H1 (cell line): ENCODE results near the gene CSF3R. TPM values are rescaled to one million over a fixed set of nuclear protein-coding genes. Genes with fewer than 3 reads are reported as not detected.

ENCODE experiments used
- CTCF ChIA-PET: fragments of 300-600 bp; sonication (Branson Sonifier 250); formaldehyde crosslinking; loops from one replicate; lab custom pipeline; 2021; ENCODE audit not compliant: partially characterized antibody; lab: Charles Lee
- POLR2A ChIA-PET: fragments of 300-600 bp; sonication (Branson Sonifier 250); formaldehyde crosslinking; loops from one replicate; lab custom pipeline; 2021; ENCODE audit warnings: inconsistent platforms; ENCODE audit not compliant: partially characterized antibody; lab: Charles Lee
- DNase-seq, 2 experiments: peaks; one replicate each; pipeline versions ENCODE4 v3.0.0 to v3.0.0-alpha.2; 2010 to 2022; ENCODE audit warnings: low spot score in 2 of 2, low read depth in 1 of 2, mixed read lengths in 1 of 2
- FAIRE-seq: peaks from 2 replicates; lab custom pipeline; 2011; peaks lifted over from hg19 to GRCh38; lab: Jason Lieb, UNC
- H2AFZ ChIP-seq: 2 replicates; pipeline ENCODE4 v1.8.1; 2012; ENCODE audit warnings: low read length, inconsistent platforms
- H2AK5ac ChIP-seq: 2 replicates; pipeline ENCODE4 v1.6.1; 2013; ENCODE audit warnings: low read depth, low read length
- H2BK120ac ChIP-seq: replicated peaks from 2 replicates; pipeline ENCODE3; 2013; ENCODE audit warnings: low read depth, low read length, inconsistent platforms
- H2BK12ac ChIP-seq: 2 replicates; pipeline ENCODE4 v1.6.1; 2013; ENCODE audit warnings: low read depth, low read length
- H2BK15ac ChIP-seq: 2 replicates; pipeline ENCODE4 v1.6.1; 2013; ENCODE audit warnings: low read length
- H2BK20ac ChIP-seq: 2 replicates; pipeline ENCODE4 v1.6.1; 2013; ENCODE audit warnings: low read length
- H2BK5ac ChIP-seq: 2 replicates; pipeline ENCODE4 v1.6.1; 2013; ENCODE audit warnings: low read depth, low read length
- H3K14ac ChIP-seq: 2 replicates; pipeline ENCODE4 v1.6.1; 2013; ENCODE audit warnings: inconsistent platforms; ENCODE audit not compliant: insufficient read length
- H3K18ac ChIP-seq: 2 replicates; pipeline ENCODE4 v1.6.1; 2013; ENCODE audit warnings: low read length; ENCODE audit errors: extremely low read depth
- H3K23ac ChIP-seq: 2 replicates; pipeline ENCODE4 v1.6.1; 2013; ENCODE audit warnings: inconsistent platforms; ENCODE audit not compliant: insufficient read length
- H3K23me2 ChIP-seq: 2 replicates; pipeline ENCODE4 v1.6.1; 2013; ENCODE audit warnings: low read depth, low read length
- H3K27ac ChIP-seq: 2 replicates; pipeline ENCODE4 v1.6.1; 2011; ENCODE audit warnings: low read depth, low read length, inconsistent platforms
- H3K27me3 ChIP-seq, 4 experiments: replicated peaks in 1 of 4; 1 replicate in 1 of 4; 2 replicates in 3 of 4; pipeline versions ENCODE4 v1.6.1 to v1.8.1; 2011 to 2013; ENCODE audit warnings: low read length in 3 of 4, mild to moderate bottlenecking in 3 of 4, inconsistent platforms in 2 of 4, mixed read lengths in 2 of 4, moderate library complexity in 1 of 4; ENCODE audit not compliant: control insufficient read depth in 3 of 4, insufficient read depth in 3 of 4; ENCODE audit errors: extremely low read depth in 1 of 4
- H3K36me3 ChIP-seq, 4 experiments: 2 replicates each; pipeline versions ENCODE4 v1.6.1 to v1.8.1; 2011 to 2013; ENCODE audit warnings: mild to moderate bottlenecking in 4 of 4, low read length in 3 of 4, moderate library complexity in 2 of 4, control low read depth in 1 of 4, inconsistent platforms in 1 of 4; ENCODE audit not compliant: insufficient read depth in 4 of 4, control insufficient read depth in 2 of 4
- H3K4ac ChIP-seq: replicated peaks from 2 replicates; pipeline ENCODE3; 2013; ENCODE audit warnings: low read length, low read depth, mixed read lengths, inconsistent platforms; ENCODE audit not compliant: insufficient read length
- H3K4me1 ChIP-seq, 4 experiments: replicated peaks in 1 of 4; 1 replicate in 1 of 4; 2 replicates in 3 of 4; pipeline versions ENCODE4 v1.6.1 to v1.8.1; 2011 to 2013; ENCODE audit warnings: low read length in 3 of 4, inconsistent platforms in 2 of 4, mixed read lengths in 1 of 4; ENCODE audit not compliant: insufficient read depth in 4 of 4, control insufficient read depth in 3 of 4
- H3K4me2 ChIP-seq, 2 experiments: 2 replicates each; pipeline versions ENCODE4 v1.6.1 to v1.8.1; 2011 to 2013; ENCODE audit warnings: low read depth in 2 of 2, low read length in 2 of 2, control low read depth in 1 of 2, inconsistent platforms in 1 of 2, mild to moderate bottlenecking in 1 of 2; ENCODE audit not compliant: insufficient read depth in 1 of 2
- H3K4me3 ChIP-seq, 4 experiments: fragments of 200-600, 300-600 bp in 1 of 4; sonication (generic), shearing (Covaris generic), sonication (Bioruptor Twin) in 1 of 4; 2 replicates each; pipeline versions ENCODE4 v1.5.1 to v1.8.1; 2011 to 2016; ENCODE audit warnings: low read length in 4 of 4, low read depth in 3 of 4, control low read depth in 2 of 4, inconsistent platforms in 2 of 4, mild to moderate bottlenecking in 2 of 4, mixed read lengths in 1 of 4, moderate library complexity in 1 of 4; ENCODE audit not compliant: insufficient read depth in 2 of 4; ENCODE audit errors: extremely low read depth in 1 of 4
- H3K56ac ChIP-seq: replicated peaks from 2 replicates; pipeline ENCODE3; 2013; ENCODE audit warnings: low read depth, mild to moderate bottlenecking, mixed read lengths, low read length, inconsistent platforms; ENCODE audit not compliant: insufficient read length
- H3K79me1 ChIP-seq: 2 replicates; pipeline ENCODE4 v1.6.1; 2013; ENCODE audit warnings: low read depth, low read length, control low read depth
- H3K79me2 ChIP-seq, 2 experiments: 2 replicates each; pipeline versions ENCODE4 v1.6.1 to v1.8.1; 2012 to 2013; ENCODE audit warnings: low read length in 2 of 2, mild to moderate bottlenecking in 2 of 2, inconsistent platforms in 1 of 2; ENCODE audit not compliant: insufficient read depth in 2 of 2, control insufficient read depth in 1 of 2
- H3K9ac ChIP-seq, 4 experiments: replicated peaks in 1 of 4; 1 replicate in 1 of 4; 2 replicates in 3 of 4; pipeline versions ENCODE4 v1.6.1 to v1.8.1; 2011 to 2013; ENCODE audit warnings: low read depth in 3 of 4, low read length in 3 of 4, control low read depth in 2 of 4, mild to moderate bottlenecking in 2 of 4, moderate library complexity in 2 of 4, inconsistent platforms in 1 of 4; ENCODE audit errors: extremely low read depth in 1 of 4
- H3K9me3 ChIP-seq, 2 experiments: 2 replicates each; pipeline versions ENCODE4 v1.6.1 to v1.8.1; 2012 to 2013; ENCODE audit warnings: mild to moderate bottlenecking in 2 of 2, moderate library complexity in 2 of 2, control low read depth in 1 of 2, inconsistent platforms in 1 of 2, low read depth in 1 of 2, low read length in 1 of 2, mixed read lengths in 1 of 2; ENCODE audit not compliant: insufficient read depth in 2 of 2
- H4K20me1 ChIP-seq, 2 experiments: replicated peaks in 1 of 2; 2 replicates each; pipeline versions ENCODE3 to v1.8.1; 2011 to 2013; ENCODE audit warnings: inconsistent platforms in 2 of 2, low read length in 2 of 2, mild to moderate bottlenecking in 1 of 2; ENCODE audit not compliant: insufficient read depth in 2 of 2, control insufficient read depth in 1 of 2
- H4K5ac ChIP-seq: 2 replicates; pipeline ENCODE4 v1.6.1; 2013; ENCODE audit warnings: low read length, low read depth, mixed read lengths, inconsistent platforms; ENCODE audit not compliant: insufficient read length
- H4K8ac ChIP-seq: 2 replicates; pipeline ENCODE4 v1.8.0; 2013; ENCODE audit warnings: mild to moderate bottlenecking, moderate library complexity, low read length, inconsistent platforms; ENCODE audit not compliant: insufficient read depth; ENCODE audit errors: extremely low read depth
- H4K91ac ChIP-seq: replicated peaks from 2 replicates; pipeline ENCODE3; 2013; ENCODE audit warnings: low read length, mixed read lengths, inconsistent platforms; ENCODE audit not compliant: insufficient read length
- CHD2 ChIP-seq: IDR thresholded peaks from 2 replicates; pipeline ENCODE4 v1.6.1; 2012; ENCODE audit warnings: low read length, improper control_type of control experiment
- JUN ChIP-seq: IDR thresholded peaks from 2 replicates; pipeline ENCODE4 v1.6.1; 2011; ENCODE audit warnings: low read depth, mild to moderate bottlenecking, improper control_type of control experiment, low read length
- KDM4A ChIP-seq: IDR thresholded peaks from one replicate; pipeline ENCODE4 v1.7.1; 2012; ENCODE audit warnings: low read depth, mild to moderate bottlenecking, moderate library complexity, low read length, inconsistent platforms; ENCODE audit not compliant: severe bottlenecking
- MAFK ChIP-seq: IDR thresholded peaks from 2 replicates; pipeline ENCODE4 v1.6.1; 2012; ENCODE audit warnings: low read depth, mild to moderate bottlenecking, improper control_type of control experiment, low read length
- RBBP5 ChIP-seq: IDR thresholded peaks from 2 replicates; pipeline ENCODE4 v1.7.1; 2012; ENCODE audit warnings: low read depth, mild to moderate bottlenecking, inconsistent platforms, low read length, moderate library complexity, borderline replicate concordance
- RFX5 ChIP-seq: IDR thresholded peaks from 2 replicates; pipeline ENCODE4 v1.6.1; 2011; ENCODE audit warnings: low read depth, low read length, improper control_type of control experiment, borderline replicate concordance
- RNF2 ChIP-seq: fragments of 200-900, 300-1000 bp; sonication (generic); IDR thresholded peaks from 2 replicates; pipeline ENCODE4 v1.7.1; 2016; ENCODE audit warnings: borderline replicate concordance, low read depth, mild to moderate bottlenecking, antibody characterized with exemption, low read length; ENCODE audit not compliant: poor library complexity, severe bottlenecking; ENCODE audit errors: missing control alignments
- TBP ChIP-seq: IDR thresholded peaks from 2 replicates; pipeline ENCODE4 v1.6.1; 2011; ENCODE audit warnings: low read depth, low read length, improper control_type of control experiment
- WGBS, 2 experiments: shearing (Covaris generic) in 1 of 2; methylation state at CpG; one replicate each; pipeline versions ENCODE4 v1.1.6 to v1.1.7; 2013 to 2015; ENCODE audit warnings: low lambda C conversion rate in 2 of 2, mixed read lengths in 2 of 2, inconsistent platforms in 1 of 2, low coverage in 1 of 2, missing lambda C conversion rate in 1 of 2; ENCODE audit not compliant: insufficient replicate concordance in 2 of 2, insufficient coverage in 1 of 2, insufficient read length in 1 of 2; ENCODE audit errors: extremely low coverage in 1 of 2, missing lambda C conversion rate in 1 of 2; 5-methylcytosine and 5-hydroxymethylcytosine counted together
- polyA plus RNA-seq, 7 experiments: library from polyadenylated mRNA; depleted of rRNA in 3 of 7; stranded (reverse) in 5 of 7; unstranded in 2 of 7; fragments of >200 nt in 5 of 7; fragments of 200-250 nt in 2 of 7; gene quantifications; 1 replicate in 5 of 7; 2 replicates in 1 of 7; 4 replicates in 1 of 7; pipeline versions ENCODE4 v1.2.1 to v1.2.3, GENCODE V29; 2011 to 2013; ENCODE audit warnings: missing spikeins in 2 of 7, mixed read lengths in 2 of 7
- total RNA-seq: library from RNA; stranded (reverse); fragmentation: NEBNext Ultra II Directional; extraction: Animal tissue kit (Norgen Biotek cat#: 25700); gene quantifications from 2 replicates; pipeline ENCODE4 v1.2.1, GENCODE V29; 2021

CSF3R gene
- total and polyA plus RNA-seq, 2 of the 8 experiments (the other 6 are each of a cell fraction or from before 2014, with no cell fraction given), result not detected

- Histone ChIP-seq H2BK20ac (no peak overlapping the region), H3K4me1 (no peaks in the 10 kb centered on the region), H2AK5ac (no peak overlapping the region), H3K79me2 (no peaks in the 10 kb centered on the region), H3K9me3 (no peaks in the 10 kb centered on the region), H4K8ac (no peak overlapping the region), H3K27ac (no peak overlapping the region), H2AFZ (no peak overlapping the region), H3K27me3 (no peaks in the 10 kb centered on the region), H3K4me2 (no peak overlapping the region), H4K5ac (no peak overlapping the region), H4K91ac (no peak overlapping the region), H3K14ac (no peak overlapping the region), H2BK120ac (no peak overlapping the region), H3K23ac (no peak overlapping the region), H3K18ac (no peak overlapping the region), H2BK5ac (no peak overlapping the region), H3K4ac (no peak overlapping the region), H2BK15ac (no peak overlapping the region), H3K23me2 (no peaks in the 10 kb centered on the region), H3K36me3 (no peaks in the 10 kb centered on the region), H3K56ac (no peak overlapping the region), H4K20me1 (no peaks in the 10 kb centered on the region), H3K79me1 (no peaks in the 10 kb centered on the region), H3K4me3 (no peak overlapping the region), H2BK12ac (no peak overlapping the region), H3K9ac (no peak overlapping the region)
- no peak for FAIRE-seq
- 87% methylated on average over 2 of the region's 2 CpGs; no CpG with 5 or more reads in 1 of the 2 experiments for WGBS, 2 experiments
- no peak for TF ChIP-seq RFX5
- TF ChIP-seq RNF2, result no peak
- TF ChIP-seq MAFK, result no peak
- no peak for TF ChIP-seq KDM4A
- TF ChIP-seq TBP, result no peak
- TF ChIP-seq RBBP5, result no peak
- no peak for TF ChIP-seq JUN
- TF ChIP-seq CHD2, result no peak
- CTCF ChIA-PET, result interaction anchor here (0.9 to 1.6 kb wide), 2 partner anchors 14 to 21 kb away, joined by 3 to 11 read pairs; no protein-coding TSS in a partner anchor
- DNase-seq, result no peak
- POLR2A ChIA-PET, result no interaction called here
These were observed 19.9 kb upstream of the CSF3R start for GRCh38 chr1:36502616-36503015.
